Transverse colon (tissue), 4 donors: Measurements from ENCODE around the gene PNPLA1. TPM values are rescaled to one million over a fixed set of nuclear protein-coding genes. Genes with fewer than 3 reads are reported as not detected.

Experiments used
- DNase-seq: peaks from one replicate; pipeline ENCODE4 v3.0.0-alpha.2; 2019
- H3K27ac ChIP-seq, 4 donors: fragments of 200-600 bp; sonication (generic); 2 replicates each; pipeline ENCODE4 v1.5.1; 2016 to 2018; ENCODE audit warnings: inconsistent platforms in 4 of 4
- H3K27me3 ChIP-seq: fragments of 200-600 bp; sonication (generic); 2 replicates; pipeline ENCODE4 v1.5.1; 2017; ENCODE audit warnings: inconsistent platforms
- H3K36me3 ChIP-seq, 4 donors: fragments of 200-600 bp; sonication (generic); 2 replicates each; pipeline ENCODE4 v1.5.1; 2017 to 2019; ENCODE audit warnings: inconsistent platforms in 4 of 4
- H3K4me1 ChIP-seq, 4 donors: fragments of 200-600 bp; sonication (generic); 2 replicates each; pipeline ENCODE4 v1.5.1; 2017 to 2020; ENCODE audit warnings: inconsistent platforms in 4 of 4
- H3K4me3 ChIP-seq, 4 donors: fragments of 200-600 bp; sonication (generic); 1 replicate in 1 of 4; 2 replicates in 3 of 4; pipeline versions ENCODE4 v1.5.1 to v1.6.1; 2017 to 2019; ENCODE audit warnings: inconsistent platforms in 4 of 4
- H3K9me3 ChIP-seq, 2 donors: fragments of 200-600 bp; sonication (generic); 2 replicates each; pipeline ENCODE4 v1.5.1; 2017 to 2019; ENCODE audit warnings: inconsistent platforms in 2 of 2
- CTCF ChIP-seq, 5 experiments: fragments of 200-600 bp in 3 of 5; fragments of 450-650 bp in 2 of 5; sonication (generic) in 3 of 5; IDR thresholded peaks; 1 replicate in 2 of 5; 2 replicates in 3 of 5; pipeline ENCODE4 v1.5.1; 2016 to 2017; ENCODE audit warnings: antibody characterized with exemption in 5 of 5, inconsistent platforms in 3 of 5, mild to moderate bottlenecking in 2 of 5, moderate library complexity in 1 of 5
- EP300 ChIP-seq: sonication (generic); formaldehyde crosslinking; IDR thresholded peaks from one replicate; pipeline ENCODE4 v1.6.1; 2017; ENCODE audit warnings: antibody characterized with exemption, low read depth
- POLR2A ChIP-seq: fragments of 450-650 bp; IDR thresholded peaks from one replicate; pipeline ENCODE4 v1.6.1; 2016; ENCODE audit warnings: antibody characterized with exemption, mild to moderate bottlenecking, moderate library complexity
- POLR2AphosphoS5 ChIP-seq, 3 donors: sonication (generic); formaldehyde crosslinking; IDR thresholded peaks; one replicate each; pipeline ENCODE4 v1.6.1; 2016; ENCODE audit warnings: antibody characterized with exemption in 3 of 3
- WGBS, 2 donors: methylation state at CpG; one replicate each; pipeline ENCODE4 v1.1.5; 2018; ENCODE audit warnings: low coverage in 1 of 2; 5-methylcytosine and 5-hydroxymethylcytosine counted together
- in situ Hi-C, 4 donors: fragments of 200-750 bp; cut with MboI; loops; one replicate each; pipeline versions ENCODE4 v1.15.0 to v1.15.1; 2017; ENCODE audit warnings: low sequenced_read_pairs in 3 of 4, low pct_ligation_motif_present in 1 of 4, low pct_unique_long_range_greater_than_20kb in 1 of 4
- intact Hi-C: fragments of 100-400 bp; cut with DNase I; formaldehyde crosslinking; loops from one replicate; pipeline ENCODE4 v1.15.1; 2023; ENCODE audit warnings: low total_unique reads
- total RNA-seq, 4 donors: library from RNA; depleted of rRNA; stranded (reverse); fragments of >200 nt; gene quantifications; one replicate each; pipeline ENCODE4 v1.1.0, GENCODE V29; 2016

Gene PNPLA1
- total RNA-seq, 4 donors from 2014 or later: 0.79 to 1.1 TPM; not detected in 2

- no peaks in the 10 kb centered on the region for H3K36me3 ChIP-seq
- peaks cover 2% of the 10 kb centered on the region for H3K27me3 ChIP-seq
- TF ChIP-seq POLR2AphosphoS5 (IDR thresholded peaks at IDR 0.05) (no peak), EP300 (no peak), POLR2A (no peak), CTCF (IDR thresholded peaks at IDR 0.05) (no peak)
- in situ Hi-C loops (no loop called here), intact Hi-C loops (no loop called here)
- H3K27ac ChIP-seq: no peak overlapping the region
- no peaks in the 10 kb centered on the region for H3K4me1 ChIP-seq
- no peak for DNase-seq
- H3K9me3 ChIP-seq: no peaks in the 10 kb centered on the region
- no peak overlapping the region for H3K4me3 ChIP-seq
- WGBS, 2 donors: 80 to 84% methylated on average over 11 to 13 of the region's 13 CpGs
Measured at GRCh38 chr6:36276581-36277536, 7.0 kb downstream of the PNPLA1 start.

GRCh38 chr6:36277946-36278470, 8.1 kb downstream of the PNPLA1 start:
- Histone ChIP-seq H3K4me3 (no peak overlapping the region), H3K27ac (no peak overlapping the region), H3K36me3 (no peaks in the 10 kb centered on the region), H3K27me3 (peaks cover 6% of the 10 kb centered on the region), H3K9me3 (no peaks in the 10 kb centered on the region), H3K4me1 (no peaks in the 10 kb centered on the region)
- intact Hi-C loops: no loop called here
- 69 to 100% methylated on average over 1 to 2 of the region's 2 CpGs for WGBS, 2 donors
- DNase-seq: no peak
- in situ Hi-C loops: no loop called here
- no peak for TF ChIP-seq EP300
- TF ChIP-seq CTCF (IDR thresholded peaks at IDR 0.05): no peak
- no peak for TF ChIP-seq POLR2A
- TF ChIP-seq POLR2AphosphoS5 (IDR thresholded peaks at IDR 0.05): no peak

GRCh38 chr6:36280467-36280866, 10.6 kb downstream of the PNPLA1 start:
- TF ChIP-seq EP300 (no peak), POLR2AphosphoS5 (IDR thresholded peaks at IDR 0.05) (no peak), POLR2A (no peak)
- Histone ChIP-seq H3K36me3 (no peaks in the 10 kb centered on the region), H3K9me3 (no peaks in the 10 kb centered on the region), H3K27me3 (peaks cover 18% of the 10 kb centered on the region), H3K27ac (no peak overlapping the region), H3K4me3 (no peak overlapping the region), H3K4me1 (no peaks in the 10 kb centered on the region)
- in situ Hi-C loops (no loop called here), intact Hi-C loops (no loop called here)
- DNase-seq: no peak
- WGBS, 2 donors: 63 to 83% methylated on average over 2 to 3 of the region's 3 CpGs

GRCh38 chr6:36280983-36281382, 11.1 kb downstream of the PNPLA1 start:
- Histone ChIP-seq H3K27ac (no peak overlapping the region), H3K36me3 (no peaks in the 10 kb centered on the region), H3K4me3 (no peak overlapping the region), H3K9me3 (no peaks in the 10 kb centered on the region), H3K27me3 (peaks cover 23% of the 10 kb centered on the region), H3K4me1 (no peaks in the 10 kb centered on the region)
- no peak for DNase-seq
- in situ Hi-C loops (no loop called here), intact Hi-C loops (no loop called here)
- TF ChIP-seq CTCF (IDR thresholded peaks at IDR 0.05): no peak
- no peak for TF ChIP-seq POLR2AphosphoS5 (IDR thresholded peaks at IDR 0.05)
- TF ChIP-seq EP300: no peak
- TF ChIP-seq POLR2A: no peak
- 81 to 93% methylated on average over 3 to 4 of the region's 4 CpGs for WGBS, 2 donors
